T-helper 22 cell (primary cell): ENCODE results near the gene RBM28.
A peak's percentile ranks its signal among the peaks of the same experiment; 100 is the strongest.

ENCODE experiments used
- DNase-seq: peaks from one replicate; pipeline ENCODE4 v3.0.0-alpha.2; 2020; ENCODE audit warnings: low read depth

Gene RBM28

GRCh38 chr7:128370491-128370890, 26.8 kb upstream of the RBM28 start:
- no peak for DNase-seq

- no peak for DNase-seq
Observed at GRCh38 chr7:128366986-128367385, 23.3 kb upstream of the RBM28 start.

DNA sequence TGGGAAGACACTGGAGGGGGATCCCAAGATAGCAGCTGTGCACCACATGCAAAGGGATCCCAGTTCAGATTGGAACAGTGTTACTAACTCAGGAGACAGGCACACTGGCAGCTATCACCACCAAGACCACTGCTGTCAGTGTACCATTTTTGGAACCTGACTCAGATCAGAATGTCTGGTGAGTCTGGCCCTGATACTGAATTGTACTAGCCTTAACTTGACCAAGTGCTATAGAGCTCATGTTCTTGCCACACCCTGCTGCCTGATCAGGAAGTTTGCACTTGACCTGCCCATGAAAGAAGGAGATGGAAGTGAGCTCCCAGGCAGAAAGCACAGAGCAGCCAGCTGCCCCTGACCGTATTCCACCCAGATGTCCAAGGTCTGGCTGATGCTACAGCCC, 22.6 kb upstream of the RBM28 start:
- DNase-seq, result no peak

GRCh38 chr7:128365432-128365831, 21.7 kb upstream of the RBM28 start:
- no peak for DNase-seq

DNA sequence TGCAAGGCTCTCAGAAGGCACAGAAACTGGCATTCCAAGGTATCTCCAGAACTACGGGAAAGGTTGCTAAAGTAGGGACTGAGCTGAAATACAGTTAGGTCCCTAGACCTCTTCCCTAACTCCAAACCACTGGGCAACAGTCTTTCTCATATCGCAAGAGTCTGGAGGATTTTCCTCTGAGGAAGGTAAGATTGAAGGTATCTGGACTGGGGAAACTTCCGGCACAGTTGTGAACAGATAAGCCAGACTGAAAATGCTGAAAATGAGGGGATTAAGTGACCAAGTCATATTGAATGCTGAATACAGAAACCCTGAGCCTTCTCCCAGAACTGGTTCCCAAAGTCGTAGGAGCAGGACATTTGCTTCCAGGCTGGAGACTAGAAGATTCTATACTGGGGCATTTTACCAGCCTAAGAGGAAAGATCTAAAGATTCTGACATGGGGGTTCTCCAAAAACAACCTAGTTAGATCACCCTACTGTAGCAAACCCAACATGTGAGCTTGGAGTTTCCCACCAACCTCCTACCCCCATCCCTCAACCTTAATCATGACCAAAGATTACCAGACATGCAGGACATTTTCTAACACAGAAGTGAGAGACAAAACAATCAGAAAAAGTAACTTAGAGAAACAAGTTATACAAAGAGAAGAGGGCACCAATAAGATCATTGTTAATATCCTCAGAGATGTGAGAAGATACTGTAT, 20.6 kb upstream of the RBM28 start:
- DNase-seq, result no peak

- no peak for DNase-seq
Observed at GRCh38 chr7:128363261-128363721, 19.6 kb upstream of the RBM28 start.

GRCh38 chr7:128362670-128363069, 19.0 kb upstream of the RBM28 start:
- DNase-seq, result no peak

DNA sequence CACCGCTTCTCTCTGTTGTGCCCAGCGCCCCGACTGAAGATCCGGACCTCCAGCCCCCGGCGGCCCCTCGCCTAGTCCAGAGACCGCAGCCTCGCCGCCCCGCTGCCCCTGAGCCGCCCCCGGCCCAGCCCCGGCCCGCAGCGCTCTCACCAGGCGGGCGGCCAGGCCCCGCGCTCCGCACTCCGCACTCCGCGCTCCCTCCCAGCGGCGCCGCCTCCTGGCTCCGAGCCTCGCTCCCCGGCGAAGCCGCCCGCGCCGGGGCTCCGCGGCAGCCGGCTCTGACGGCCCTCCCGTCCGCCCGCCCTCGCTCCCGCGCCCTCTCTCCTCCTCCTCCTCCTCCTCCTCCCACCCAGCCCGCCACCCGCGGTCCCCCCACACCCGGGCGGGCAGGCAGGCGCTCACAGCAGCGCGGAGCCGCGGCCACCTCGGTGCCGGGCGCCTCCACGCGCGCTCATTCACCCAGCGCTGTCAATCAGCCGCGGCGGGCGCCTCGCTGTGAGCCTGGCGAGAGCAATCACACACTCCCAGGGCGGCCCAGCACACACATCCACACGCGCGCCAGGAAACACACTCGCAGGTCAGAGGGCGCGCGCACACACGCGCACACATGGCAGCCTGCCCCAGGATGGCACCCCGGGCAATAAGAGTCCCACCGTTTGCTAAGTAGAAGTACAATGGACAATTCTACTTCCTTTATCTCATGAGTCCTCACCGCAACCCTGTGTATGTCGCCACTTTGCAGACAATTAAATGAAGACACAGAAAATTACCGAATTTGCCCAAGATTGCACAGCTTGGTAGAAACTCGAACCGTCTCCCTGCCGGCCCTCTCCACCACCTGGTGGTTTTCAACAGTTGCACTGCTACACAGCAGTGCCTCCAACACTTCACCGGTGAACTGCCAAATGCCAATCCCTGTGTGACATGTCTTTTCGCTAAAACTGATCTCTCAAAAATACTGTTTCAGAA, 18.0 kb upstream of the RBM28 start, which contains the start of gene PRRT4:
Gene PRRT4, minus strand, starts transcription at position 280 of the 969 bp plus-strand sequence.
- peak; percentile 25 for DNase-seq

DNA sequence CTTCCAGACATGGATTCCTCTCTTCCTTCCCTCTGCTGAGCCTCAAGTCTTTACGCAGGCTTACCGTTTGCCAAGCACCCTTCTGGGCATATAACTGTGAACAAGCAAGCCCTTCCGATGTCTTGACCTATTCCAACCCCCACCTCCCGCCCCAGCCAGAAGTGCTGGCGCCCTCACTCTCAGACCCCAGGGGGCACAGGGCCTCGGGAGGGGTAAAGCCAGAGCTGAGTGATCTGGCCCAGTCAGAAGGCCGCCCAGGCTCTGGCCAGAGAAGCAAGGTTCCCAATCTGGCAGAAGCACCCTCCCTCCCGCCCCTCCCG, 16.6 kb upstream of the RBM28 start:
- no peak for DNase-seq

DNA sequence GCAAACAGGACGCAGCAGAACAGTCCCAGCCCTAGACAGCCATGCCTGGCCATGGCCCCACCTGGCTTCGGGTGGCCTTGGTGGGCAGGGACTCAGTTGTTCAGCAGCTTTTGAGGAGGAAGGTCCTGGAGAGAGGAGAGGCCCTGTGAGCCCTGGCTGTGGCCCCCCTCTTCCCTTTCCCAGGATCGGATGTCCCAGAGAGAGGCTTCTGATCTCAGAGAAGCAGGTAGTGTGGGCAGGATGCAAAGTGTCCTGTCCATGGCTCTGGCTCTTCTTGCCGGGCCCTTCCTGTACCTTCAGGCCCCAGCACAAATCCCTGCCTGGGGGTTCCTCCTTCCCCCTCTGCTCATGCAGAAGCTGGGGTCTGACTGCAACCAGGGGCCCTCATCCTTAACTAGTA, 16.2 kb upstream of the RBM28 start:
- no peak for DNase-seq

DNA sequence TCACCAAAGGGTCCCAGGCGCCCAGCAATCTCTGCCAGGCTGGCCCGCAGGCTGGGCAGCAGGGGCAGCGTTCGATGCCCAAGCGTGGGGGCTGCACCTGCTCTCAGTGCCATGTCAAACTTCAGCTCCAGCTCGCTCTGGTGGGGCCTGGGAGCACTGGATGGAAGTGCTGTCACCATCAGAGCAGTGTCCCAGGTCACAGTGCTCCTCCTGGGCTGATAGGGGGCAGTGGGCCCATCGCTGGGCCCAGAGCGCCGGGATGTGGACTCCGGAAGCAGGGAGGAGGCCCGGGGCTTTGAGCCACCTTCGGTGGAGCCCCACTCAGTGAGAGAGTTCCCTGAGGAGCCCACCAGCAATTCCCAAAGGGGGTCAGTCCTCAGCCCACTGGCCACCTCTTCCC, 15.6 kb upstream of the RBM28 start:
- no peak for DNase-seq

DNA sequence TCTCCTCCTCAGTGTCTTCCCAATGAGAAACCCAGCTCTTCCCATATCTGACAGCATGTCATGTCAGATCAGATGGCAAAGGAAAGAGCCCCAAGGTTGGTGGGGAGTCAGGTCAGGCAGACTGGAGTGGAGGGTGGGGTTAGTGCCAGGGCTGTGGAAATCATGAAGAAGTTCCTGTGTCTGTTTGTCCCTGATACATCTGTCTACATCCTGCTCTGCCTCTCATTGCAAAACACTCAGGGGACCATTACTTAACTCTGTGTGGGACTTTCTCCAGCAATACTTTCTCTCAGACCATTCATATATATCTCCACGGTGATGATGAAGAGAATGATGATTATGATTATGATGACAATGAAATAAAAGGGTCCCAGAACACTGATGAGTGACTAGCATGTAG, 14.5 kb upstream of the RBM28 start:
- DNase-seq, result no peak

DNA sequence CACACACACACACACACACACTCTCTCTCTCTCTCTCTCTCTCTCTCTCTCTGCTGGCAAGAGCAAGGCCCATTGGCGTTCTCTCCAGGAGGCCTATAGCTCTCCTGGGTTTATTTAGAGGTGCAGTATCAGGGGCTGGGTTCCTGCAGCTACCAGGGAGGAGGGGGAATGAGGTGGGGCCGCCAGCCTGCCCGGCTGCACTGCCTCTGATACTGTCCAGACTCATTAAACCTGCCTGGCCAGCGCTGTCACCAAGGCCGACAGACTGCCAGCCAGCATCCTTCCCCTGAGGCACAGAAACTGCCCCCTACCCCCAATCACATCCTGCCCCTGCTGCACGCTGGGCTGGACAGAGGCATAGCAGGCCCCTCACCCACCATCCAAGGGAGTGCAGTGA, 13.5 kb upstream of the RBM28 start:
- no peak for DNase-seq

GRCh38 chr7:128356546-128357216, 13.0 kb upstream of the RBM28 start:
- DNase-seq, result no peak

DNA sequence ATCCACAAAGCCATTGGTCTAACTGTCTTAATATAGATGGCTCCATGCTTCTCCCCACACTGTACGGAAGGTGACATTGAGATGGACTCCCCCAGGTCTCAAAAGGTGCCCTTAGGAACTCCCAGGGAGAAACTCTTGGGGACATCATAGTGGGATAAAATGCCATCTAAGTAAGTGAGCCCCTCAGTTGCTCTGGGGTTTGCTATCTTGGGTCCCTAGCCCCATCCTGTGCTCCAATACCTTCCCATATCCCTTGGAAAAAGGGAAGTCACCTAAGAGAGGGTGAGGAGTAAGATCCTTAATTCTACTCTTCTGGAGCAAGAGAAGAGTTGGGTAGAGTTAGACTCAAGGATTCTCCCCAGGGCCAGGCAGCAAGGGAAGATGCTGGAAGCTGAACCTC, 9.9 kb upstream of the RBM28 start:
- no peak for DNase-seq

DNA sequence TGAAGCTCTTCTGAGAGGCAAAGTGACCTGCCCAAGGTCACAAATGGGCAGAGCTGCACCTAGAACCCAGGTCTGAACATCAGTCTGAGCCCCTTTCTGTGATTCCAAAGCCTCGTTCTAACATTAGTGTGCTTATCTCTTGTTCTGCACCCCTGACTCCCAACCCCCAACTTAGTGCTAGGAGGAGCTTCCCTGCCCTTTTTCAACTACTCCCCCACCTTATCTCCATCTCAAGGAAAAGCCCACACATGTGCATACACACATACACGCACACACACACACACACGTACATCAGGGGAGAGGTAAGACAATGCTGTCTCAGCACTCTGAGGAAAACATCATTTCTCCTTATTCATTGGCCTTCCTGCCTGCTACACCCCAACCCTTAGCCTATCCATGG, 9.5 kb upstream of the RBM28 start:
- no peak for DNase-seq

- DNase-seq, result no peak
Observed at GRCh38 chr7:128352636-128353035, 8.9 kb upstream of the RBM28 start.

- DNase-seq, result no peak
Observed at GRCh38 chr7:128352153-128352537, 8.4 kb upstream of the RBM28 start.

GRCh38 chr7:128351296-128352152, 7.8 kb upstream of the RBM28 start:
- DNase-seq, result no peak

- no peak for DNase-seq
Observed at GRCh38 chr7:128350708-128351295, 7.1 kb upstream of the RBM28 start.

GRCh38 chr7:128349466-128349825, 5.7 kb upstream of the RBM28 start:
- no peak for DNase-seq
